NCI-H2081 treated with DMSO at 0.1 percent for 48 hours (cell line): ENCODE data around the gene PACRGL.
"Not testable (repeated sequence)": the region's sequence is repeated elsewhere in the genome, so short reads cannot be mapped to it uniquely, and the experiment has no call there.

Source experiments
- DNase-seq: peaks from one replicate; lab custom pipeline; 2025; lab: John Stamatoyannopoulos, UW

Gene PACRGL

DNA sequence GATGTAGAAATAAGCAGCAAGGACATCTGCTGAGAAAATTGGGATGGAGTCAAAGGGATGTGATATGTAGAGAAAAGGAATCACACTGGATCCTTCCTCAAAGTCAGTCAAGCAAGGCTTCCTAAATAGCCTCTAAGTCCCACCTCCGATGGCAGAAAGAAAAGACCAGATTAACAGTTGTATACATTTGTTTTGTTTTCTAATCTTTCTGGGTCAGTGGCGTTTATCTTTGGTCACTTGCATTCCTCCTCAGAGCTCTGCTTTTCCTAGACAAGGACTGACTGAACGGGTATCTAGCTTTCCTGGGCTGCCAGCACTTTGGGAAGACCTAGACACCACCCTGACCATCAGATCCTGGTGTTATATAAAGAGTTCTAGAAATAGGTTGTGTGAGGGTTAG, 23.2 kb downstream of the PACRGL start:
- DNase-seq = no peak

DNA sequence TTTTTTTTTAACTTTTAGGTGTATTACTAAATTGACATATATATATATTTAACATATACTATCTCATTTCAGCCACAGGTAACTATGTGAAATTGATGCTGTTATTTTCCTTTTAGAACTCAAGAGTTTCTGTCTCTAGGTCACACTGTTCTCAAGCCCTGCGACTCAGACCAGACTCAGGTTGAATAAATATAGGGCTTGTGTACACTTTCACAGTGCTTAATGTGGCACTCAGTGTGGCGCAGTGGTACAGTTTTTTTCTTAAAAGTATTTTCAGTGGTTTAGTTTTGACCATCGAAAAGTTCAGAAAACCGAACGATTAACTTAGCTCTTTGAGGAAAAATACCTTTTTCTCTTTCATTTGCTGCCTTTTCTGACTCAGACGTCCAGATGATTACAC, 24.7 kb downstream of the PACRGL start:
- no peak for DNase-seq

DNA sequence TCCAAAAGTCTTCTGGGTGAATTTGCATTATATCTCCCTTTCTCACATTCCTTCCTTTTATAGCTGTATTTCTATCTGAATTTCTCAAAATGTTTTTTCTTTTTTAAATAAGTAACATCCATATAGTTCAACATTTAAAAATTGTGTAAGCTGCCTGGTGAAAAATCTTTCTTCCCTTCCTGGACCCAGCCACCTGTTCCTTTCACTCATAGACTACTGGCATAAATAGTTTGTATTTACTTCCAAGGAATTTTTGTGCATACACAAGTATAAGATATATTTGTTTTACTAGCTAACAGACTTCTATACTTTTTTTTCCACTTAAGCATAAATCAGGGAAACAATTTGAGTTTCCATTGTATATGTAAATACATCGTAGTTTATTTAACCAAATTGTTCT, 35.7 kb downstream of the PACRGL start:
- DNase-seq = no peak

DNA sequence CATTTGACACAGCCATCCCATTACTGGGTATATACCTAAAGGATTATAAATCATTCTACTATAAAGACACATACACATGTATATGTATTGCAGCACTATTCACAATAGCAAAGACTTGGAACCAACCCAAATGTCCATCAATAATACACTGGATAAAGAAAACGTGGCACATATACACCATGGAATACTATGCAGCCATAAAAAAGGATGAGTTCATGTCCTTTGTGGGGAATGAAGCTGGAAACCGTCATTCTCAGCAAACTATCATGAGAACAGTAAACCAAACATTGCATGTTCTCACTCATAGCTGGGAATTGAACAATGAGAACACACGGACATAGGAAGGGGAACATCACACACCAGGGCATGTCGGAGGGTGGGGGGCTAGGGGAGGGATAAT, 45.7 kb downstream of the PACRGL start:
- not testable (repeated sequence) for DNase-seq

GRCh38 chr4:20752641-20753040, 52.4 kb downstream of the PACRGL start:
- no peak for DNase-seq

GRCh38 chr4:20754036-20754435, 53.8 kb downstream of the PACRGL start:
- no peak for DNase-seq

DNA sequence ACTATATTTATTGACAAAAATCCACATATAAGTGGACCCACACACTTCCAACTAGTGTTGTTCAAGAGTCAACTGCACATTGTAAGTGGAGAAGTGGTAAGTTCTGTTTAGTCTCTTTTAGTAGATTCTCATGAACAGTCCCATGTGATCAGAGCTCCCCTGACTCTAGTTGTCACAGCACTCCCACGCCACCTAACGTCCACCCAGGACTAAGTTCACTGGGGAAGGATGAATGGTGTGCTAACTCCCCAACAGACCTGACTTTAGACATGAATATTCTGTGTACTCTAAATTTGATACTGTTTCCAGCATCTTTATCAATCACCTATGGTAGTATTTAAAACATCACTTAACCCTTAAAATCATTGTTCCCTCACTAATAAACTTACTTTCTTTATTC, 59.8 kb downstream of the PACRGL start:
- no peak for DNase-seq

DNA sequence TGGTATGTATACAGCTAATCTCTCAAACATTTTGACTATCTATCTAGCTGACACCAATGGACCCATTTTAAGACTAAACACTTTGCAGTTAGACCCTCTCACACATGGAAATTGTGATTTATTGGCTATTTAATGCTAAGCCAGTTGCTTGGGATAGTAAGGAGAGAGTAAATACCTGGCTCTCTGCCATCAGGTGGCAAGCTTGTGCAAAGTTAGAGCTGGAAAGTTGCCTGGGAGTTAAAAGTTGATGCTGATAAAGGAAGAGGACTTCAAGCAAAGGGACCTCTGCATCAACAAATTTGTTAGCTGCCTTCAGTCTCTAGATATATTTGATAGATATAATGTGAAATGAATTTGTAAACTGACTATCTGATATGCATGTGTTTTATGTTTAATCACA, 61.1 kb downstream of the PACRGL start:
- DNase-seq = no peak

GRCh38 chr4:20761826-20762225, 61.6 kb downstream of the PACRGL start:
- DNase-seq = no peak

- DNase-seq = no peak
Observed at GRCh38 chr4:20764366-20764992, 64.2 kb downstream of the PACRGL start.

- peak; percentile 29 for DNase-seq
Observed at GRCh38 chr4:20773144-20773997, 73.1 kb downstream of the PACRGL start.

- no peak for DNase-seq
Observed at GRCh38 chr4:20778896-20779295, 78.6 kb downstream of the PACRGL start.

- not testable (repeated sequence) for DNase-seq
Observed at GRCh38 chr4:20783134-20783533, 82.9 kb downstream of the PACRGL start.

- DNase-seq = no peak
Observed at GRCh38 chr4:20787940-20788665, 87.8 kb downstream of the PACRGL start.
